OCI-LY1 (cell line): ENCODE measurements around the gene FFAR1.

Experiments used
- H2AFZ ChIP-seq: fragments of 200-600 bp; sonication (generic), shearing (Covaris generic); 2 replicates; pipeline ENCODE4 v1.6.0; 2014; ENCODE audit warnings: antibody characterized with exemption, mild to moderate bottlenecking, low read length
- H3F3A ChIP-seq: fragments of 200-600 bp; sonication (generic), shearing (Covaris generic); 2 replicates; pipeline ENCODE4 v1.6.0; 2014; ENCODE audit warnings: mild to moderate bottlenecking, antibody characterized with exemption, low read length, moderate library complexity; ENCODE audit not compliant: insufficient read depth
- H3K27ac ChIP-seq: fragments of 200-600 bp; sonication (generic); 2 replicates; pipeline ENCODE4 v1.5.1; 2014; ENCODE audit warnings: low read length, mixed run types, mild to moderate bottlenecking, low read depth; ENCODE audit not compliant: poor library complexity, severe bottlenecking
- H3K27me3 ChIP-seq: fragments of 200-600 bp; sonication (generic); 2 replicates; pipeline ENCODE4 v1.6.0; 2014; ENCODE audit warnings: antibody characterized with exemption, mild to moderate bottlenecking, low read length, moderate library complexity; ENCODE audit not compliant: insufficient read depth
- H3K36me3 ChIP-seq: fragments of 200-600 bp; sonication (generic); 2 replicates; pipeline ENCODE4 v1.6.1; 2014; ENCODE audit warnings: mild to moderate bottlenecking, antibody characterized with exemption, low read length, moderate library complexity, mixed read lengths; ENCODE audit not compliant: insufficient read depth
- H3K4me1 ChIP-seq: fragments of 200-600 bp; sonication (generic); 2 replicates; pipeline ENCODE4 v1.5.1; 2014; ENCODE audit warnings: mild to moderate bottlenecking, low read length, moderate library complexity; ENCODE audit not compliant: insufficient read depth, severe bottlenecking
- H3K4me2 ChIP-seq: fragments of 200-600 bp; sonication (generic), shearing (Covaris generic); 2 replicates; pipeline ENCODE4 v1.6.1; 2014; ENCODE audit warnings: low read length
- H3K4me3 ChIP-seq: fragments of 200-600 bp; sonication (generic); 2 replicates; pipeline ENCODE4 v1.5.1; 2014; ENCODE audit warnings: low read length, low read depth, mild to moderate bottlenecking, mixed read lengths; ENCODE audit not compliant: poor library complexity, severe bottlenecking
- H3K79me2 ChIP-seq: fragments of 200-600 bp; shearing (Covaris generic); 2 replicates; pipeline ENCODE4 v1.6.1; 2016; ENCODE audit warnings: mixed run types, low read length, mixed read lengths; ENCODE audit not compliant: insufficient read depth
- H3K9ac ChIP-seq: fragments of 200-600 bp; sonication (generic), shearing (Covaris generic); 2 replicates; pipeline ENCODE4 v1.6.1; 2014; ENCODE audit warnings: mild to moderate bottlenecking, low read length, mixed read lengths
- H3K9me2 ChIP-seq: fragments of 200-600 bp; sonication (generic), shearing (Covaris generic); 2 replicates; pipeline ENCODE4 v1.6.1; 2014; ENCODE audit warnings: low read depth, mild to moderate bottlenecking, low read length, mixed read lengths
- H3K9me3 ChIP-seq: fragments of 200-600 bp; shearing (Covaris generic); 2 replicates; pipeline ENCODE4 v1.6.1; 2014; ENCODE audit warnings: low read length, mixed read lengths
- H4K20me1 ChIP-seq: fragments of 200-600 bp; sonication (generic), shearing (Covaris generic); 2 replicates; pipeline ENCODE4 v1.6.0; 2016; ENCODE audit warnings: mild to moderate bottlenecking, low read length; ENCODE audit not compliant: insufficient read depth
- CTCF ChIP-seq: fragments of 200-600 bp; sonication (generic), shearing (Covaris generic); IDR thresholded peaks from 2 replicates; pipeline ENCODE4 v1.5.1; 2017; ENCODE audit warnings: mild to moderate bottlenecking, antibody characterized with exemption, low read length, moderate library complexity, mixed read lengths
- EZH2 ChIP-seq: fragments of 200-600 bp; sonication (generic), shearing (Covaris generic); IDR thresholded peaks from 2 replicates; pipeline ENCODE4 v1.8.0; 2017; ENCODE audit warnings: borderline replicate concordance, mixed run types, mild to moderate bottlenecking, antibody characterized with exemption, low read length, moderate library complexity, mixed read lengths

FFAR1 gene

GRCh38 chr19:35308910-35309309 is 38.8 kb upstream of the FFAR1 start:
- no peak overlapping the region for H3K27ac ChIP-seq
- no peaks in the 10 kb centered on the region for H4K20me1 ChIP-seq
- H3K9ac ChIP-seq, result no peak overlapping the region
- H3K9me2 ChIP-seq, result no peaks in the 10 kb centered on the region
- H3K4me2 ChIP-seq, result no peak overlapping the region
- H3K9me3 ChIP-seq, result no peaks in the 10 kb centered on the region
- no peak for TF ChIP-seq EZH2
- no peaks in the 10 kb centered on the region for H3K79me2 ChIP-seq
- H3K27me3 ChIP-seq, result no peaks in the 10 kb centered on the region
- H2AFZ ChIP-seq, result no peak overlapping the region
- H3K4me3 ChIP-seq, result no peak overlapping the region
- H3K36me3 ChIP-seq, result no peaks in the 10 kb centered on the region
- H3F3A ChIP-seq, result no peaks in the 10 kb centered on the region
- H3K4me1 ChIP-seq, result peaks cover 14% of the 10 kb centered on the region

GRCh38 chr19:35309481-35310279 is 38.0 kb upstream of the FFAR1 start:
- TF ChIP-seq EZH2 (no peak), CTCF (no peak)
- H2AFZ ChIP-seq, result no peak overlapping the region
- no peaks in the 10 kb centered on the region for H3K79me2 ChIP-seq
- H3K9me2 ChIP-seq, result no peaks in the 10 kb centered on the region
- H3K27me3 ChIP-seq, result no peaks in the 10 kb centered on the region
- no peak overlapping the region for H3K4me2 ChIP-seq
- no peaks in the 10 kb centered on the region for H4K20me1 ChIP-seq
- no peak overlapping the region for H3K9ac ChIP-seq
- no peak overlapping the region for H3K4me3 ChIP-seq
- no peaks in the 10 kb centered on the region for H3F3A ChIP-seq
- H3K4me1 ChIP-seq, result peaks cover 14% of the 10 kb centered on the region
- H3K9me3 ChIP-seq, result no peaks in the 10 kb centered on the region
- H3K36me3 ChIP-seq, result no peaks in the 10 kb centered on the region
- no peak overlapping the region for H3K27ac ChIP-seq

- Histone ChIP-seq H3K4me1 (peaks cover 14% of the 10 kb centered on the region), H3K27ac (no peak overlapping the region), H3K36me3 (no peaks in the 10 kb centered on the region), H3K79me2 (no peaks in the 10 kb centered on the region), H3K9me3 (no peaks in the 10 kb centered on the region), H3F3A (no peaks in the 10 kb centered on the region), H3K27me3 (0 out of 2 replicates have a peak, but pooled peaks cover 3% of the 10 kb centered on the region), H3K9me2 (no peaks in the 10 kb centered on the region), H3K4me3 (no peak overlapping the region), H4K20me1 (no peaks in the 10 kb centered on the region), H2AFZ (no peak overlapping the region), H3K9ac (no peak overlapping the region), H3K4me2 (no peak overlapping the region)
- no peak for TF ChIP-seq EZH2
- no peak for TF ChIP-seq CTCF
Observed at GRCh38 chr19:35310331-35310730, 37.4 kb upstream of the FFAR1 start.
